NCI-H748 (cell line): ENCODE results near the gene ENPP7.

Experiments
- DNase-seq: peaks from one replicate; lab custom pipeline; 2025; ENCODE audit not compliant: unreplicated experiment; lab: John Stamatoyannopoulos, UW

The ENPP7 gene

GRCh38 chr17:79789943-79790804 is 59.4 kb downstream of the ENPP7 start:
- peak; percentile 63 for DNase-seq

GRCh38 chr17:79790805-79791734 is 60.3 kb downstream of the ENPP7 start:
- DNase-seq: peak; percentile 61

- DNase-seq: no peak
These were observed 61.0 kb downstream of the ENPP7 start for GRCh38 chr17:79791735-79792161.
